Hematopoietic multipotent progenitor cell treated with erythropoietin and hydrocortisone succinate and interleukin-3 and kit ligand, for 4 days (in vitro differentiated cells): ENCODE results near the gene MLF2.
"Not testable (repeated sequence)": the region's sequence is repeated elsewhere in the genome, so short reads cannot be mapped to it uniquely, and the experiment has no call there.

Experiments
- DNase-seq: peaks from one replicate; pipeline ENCODE4 v3.0.0-alpha.2; 2015

MLF2 gene

GRCh38 chr12:6764011-6764828, 11.3 kb upstream of the MLF2 start:
- peak; percentile 95 for DNase-seq

GRCh38 chr12:6763380-6763779, 10.4 kb upstream of the MLF2 start:
- DNase-seq: no peak

GRCh38 chr12:6759741-6760140, 6.8 kb upstream of the MLF2 start:
- no peak for DNase-seq

DNA sequence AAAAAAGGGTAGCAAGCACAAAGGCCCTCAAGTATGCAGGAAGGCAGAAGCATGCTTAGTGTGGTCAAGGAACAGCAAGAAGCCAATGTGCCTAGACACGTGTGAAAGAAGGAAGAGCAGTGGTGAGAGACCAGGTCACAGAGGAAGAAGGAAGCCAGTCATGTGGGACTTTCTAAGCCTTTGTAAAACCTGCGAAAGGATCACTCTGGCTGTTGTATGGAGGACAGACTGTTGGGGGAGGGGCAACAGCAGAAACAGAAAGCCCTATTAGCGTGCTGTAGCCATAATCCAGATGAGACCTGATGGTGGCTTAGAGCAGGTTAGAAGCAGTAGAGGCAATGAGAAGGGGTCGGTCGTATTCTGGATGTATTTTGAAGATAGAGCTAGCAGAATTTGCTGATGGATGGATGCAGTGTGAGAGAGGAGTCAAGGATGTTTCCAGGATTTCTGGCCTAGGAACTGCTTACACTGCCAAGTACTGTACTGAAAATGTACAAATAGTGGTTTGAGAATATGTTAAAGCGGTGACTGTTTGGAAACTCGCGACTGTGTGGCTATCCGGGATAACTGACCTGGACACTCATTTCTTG, 5.7 kb upstream of the MLF2 start:
- DNase-seq: no peak

- DNase-seq: no peak
Measured at GRCh38 chr12:6757028-6757690, 4.2 kb upstream of the MLF2 start.

DNA sequence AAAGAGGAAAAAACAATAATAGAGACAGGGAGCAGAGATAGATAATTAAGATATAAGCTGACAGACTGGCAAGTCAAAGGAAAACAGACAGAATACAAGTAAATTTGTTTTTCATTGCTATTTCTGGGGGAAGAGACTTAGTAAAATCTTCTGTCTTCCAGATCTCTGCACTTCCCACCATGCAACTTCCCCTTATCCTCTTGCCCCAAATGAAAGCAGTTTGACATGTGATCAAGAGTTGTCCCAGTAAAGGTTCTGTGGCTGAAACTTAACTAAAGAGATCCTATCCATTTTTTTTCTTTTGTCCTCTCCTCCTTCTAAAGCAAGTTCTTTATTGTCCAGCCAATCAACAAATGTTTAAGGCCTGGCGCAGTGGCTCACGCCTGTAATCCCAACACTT, 1.5 kb upstream of the MLF2 start:
- DNase-seq: no peak

GRCh38 chr12:6753772-6754356, 923 bp upstream of the MLF2 start:
- DNase-seq: no peak

- DNase-seq: peak; percentile 68
Measured at GRCh38 chr12:6752167-6752920, 597 bp downstream of the MLF2 start.

DNA sequence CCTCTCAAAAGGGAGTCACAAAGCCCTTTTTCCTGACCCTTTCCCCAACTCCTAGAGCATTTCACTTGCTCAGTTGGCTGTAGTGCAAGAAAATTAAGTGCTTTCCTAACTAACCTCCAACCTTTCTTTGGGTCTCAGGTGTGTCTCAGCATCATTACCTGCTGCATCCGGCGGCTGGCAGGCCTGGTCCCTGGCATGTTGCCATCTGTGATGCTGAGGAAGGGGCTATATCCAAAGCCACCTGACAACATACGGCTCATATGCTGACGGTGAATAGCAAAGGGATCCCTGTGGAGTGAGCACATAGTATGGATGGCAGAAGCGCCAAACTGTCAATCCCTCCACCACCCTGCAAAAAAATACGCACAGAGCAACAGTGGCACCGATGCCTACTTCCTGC, 1.2 kb downstream of the MLF2 start:
- no peak for DNase-seq

DNA sequence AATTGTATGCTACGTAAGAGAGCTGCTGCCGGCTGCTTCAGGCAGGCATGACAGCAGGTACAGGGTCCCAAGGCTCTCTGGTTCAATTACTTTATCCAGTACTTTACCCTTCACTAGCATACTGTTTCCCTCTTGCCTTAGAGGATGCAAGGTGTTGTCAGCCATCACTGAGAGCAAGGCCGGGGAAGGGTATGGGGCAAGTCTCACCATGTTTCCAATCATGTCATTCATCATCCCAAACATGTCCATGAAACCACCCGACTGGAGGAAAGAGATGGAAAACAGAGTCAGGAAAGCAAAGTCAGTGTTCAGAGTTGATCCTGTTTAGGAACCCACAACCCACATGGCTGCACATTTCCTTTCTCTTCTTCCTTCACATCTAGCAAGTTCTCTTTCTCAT, 2.4 kb downstream of the MLF2 start:
- no peak for DNase-seq

- DNase-seq: no peak
Measured at GRCh38 chr12:6748761-6749160, 4.2 kb downstream of the MLF2 start.

DNA sequence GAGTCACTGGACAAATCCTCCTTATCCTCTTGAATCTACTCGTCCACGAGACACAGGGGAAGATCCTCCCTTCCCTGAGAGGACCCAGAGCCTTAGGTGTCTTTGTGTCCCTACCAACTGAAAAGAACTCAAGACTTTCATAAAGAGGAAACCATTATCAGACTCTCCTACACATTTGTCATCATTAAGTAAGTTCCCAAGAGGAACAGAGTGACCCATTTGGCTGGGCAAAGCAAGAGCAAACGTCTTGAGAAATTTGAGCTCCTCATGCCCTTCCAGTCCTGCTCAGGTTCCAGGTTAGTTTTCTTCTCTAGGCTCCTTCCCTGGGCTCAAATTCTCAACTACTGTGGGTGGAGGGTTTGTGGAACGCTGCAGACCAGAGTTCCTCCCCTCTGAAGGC, 5.7 kb downstream of the MLF2 start:
- no peak for DNase-seq

- peak; percentile 85 for DNase-seq
Measured at GRCh38 chr12:6745741-6746525, 7.0 kb downstream of the MLF2 start.

DNA sequence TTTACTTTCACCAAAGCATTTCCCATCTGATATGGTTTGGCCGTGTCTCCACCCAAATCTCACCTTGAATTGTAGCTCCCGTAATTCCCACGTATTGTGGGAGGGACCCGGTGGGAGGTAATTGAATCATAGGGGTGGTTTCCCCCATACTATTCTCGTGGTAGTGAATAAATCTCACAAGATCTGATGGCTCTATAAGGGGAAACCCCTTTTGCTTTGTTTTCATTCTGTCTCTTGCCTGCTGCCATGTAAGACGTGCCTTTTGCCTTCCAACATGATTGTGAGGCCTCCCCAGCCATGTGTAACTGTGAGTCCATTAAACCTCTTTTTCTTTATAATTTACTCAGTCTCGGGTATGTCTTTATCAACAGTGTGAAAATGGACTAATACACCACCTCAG, 9.6 kb downstream of the MLF2 start:
- DNase-seq: not testable (repeated sequence)

DNA sequence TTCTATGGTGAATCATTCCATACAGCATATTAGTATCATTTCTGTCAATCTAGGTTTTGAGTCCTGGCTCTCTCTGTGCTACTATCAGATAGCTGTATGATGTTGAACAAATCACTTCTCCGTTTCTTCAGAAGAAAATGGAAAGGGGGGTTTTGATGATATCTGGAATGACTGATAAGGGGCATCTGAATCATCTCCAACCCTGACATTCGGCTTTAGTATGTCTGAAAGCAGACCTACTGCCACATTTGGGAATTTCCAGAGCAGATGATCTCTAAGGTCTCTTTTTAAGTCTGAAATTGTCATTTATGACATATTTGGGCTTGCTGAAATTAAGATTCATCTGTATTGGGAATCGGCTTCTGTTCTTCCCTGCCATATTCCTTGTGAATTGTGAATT, 10.1 kb downstream of the MLF2 start:
- DNase-seq: no peak

DNA sequence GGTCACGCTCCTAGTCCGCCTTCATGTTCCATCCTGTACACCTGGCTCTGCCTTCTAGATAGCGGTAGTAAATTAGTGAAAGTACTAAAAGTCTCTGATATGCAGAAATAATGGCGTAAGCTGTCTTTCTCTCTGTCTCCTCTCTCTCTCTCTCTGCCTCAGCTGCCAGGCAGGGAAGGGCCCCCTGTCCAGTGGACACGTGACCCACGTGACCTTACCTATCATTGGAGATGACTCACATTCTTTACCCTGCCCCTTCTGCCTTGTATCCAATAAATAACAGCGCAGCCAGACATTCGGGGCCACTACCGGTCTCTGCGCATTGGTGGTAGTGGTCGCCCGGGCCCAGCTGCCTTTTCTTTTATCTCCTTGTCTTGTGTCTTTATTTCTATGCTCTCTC, 10.9 kb downstream of the MLF2 start:
- DNase-seq: not testable (repeated sequence)

DNA sequence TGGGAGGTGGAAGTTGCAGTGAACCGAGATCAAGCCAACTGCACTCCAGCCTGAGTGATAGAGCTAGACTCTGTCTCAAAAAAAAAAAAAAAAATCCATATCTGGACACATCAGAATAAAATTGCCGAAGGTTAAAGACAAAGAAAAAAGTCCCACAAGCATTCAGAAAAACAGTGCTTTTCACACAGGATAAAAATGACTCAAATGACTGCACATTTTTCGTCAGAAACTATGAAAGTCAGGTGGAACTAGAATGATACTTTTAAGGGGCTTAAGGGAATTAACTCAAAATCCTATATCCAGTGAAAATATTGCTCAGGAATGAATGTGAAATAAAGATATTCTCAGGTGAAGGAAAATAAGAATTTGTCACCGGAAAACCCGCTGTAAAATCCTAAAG, 16.2 kb downstream of the MLF2 start:
- DNase-seq: no peak

DNA sequence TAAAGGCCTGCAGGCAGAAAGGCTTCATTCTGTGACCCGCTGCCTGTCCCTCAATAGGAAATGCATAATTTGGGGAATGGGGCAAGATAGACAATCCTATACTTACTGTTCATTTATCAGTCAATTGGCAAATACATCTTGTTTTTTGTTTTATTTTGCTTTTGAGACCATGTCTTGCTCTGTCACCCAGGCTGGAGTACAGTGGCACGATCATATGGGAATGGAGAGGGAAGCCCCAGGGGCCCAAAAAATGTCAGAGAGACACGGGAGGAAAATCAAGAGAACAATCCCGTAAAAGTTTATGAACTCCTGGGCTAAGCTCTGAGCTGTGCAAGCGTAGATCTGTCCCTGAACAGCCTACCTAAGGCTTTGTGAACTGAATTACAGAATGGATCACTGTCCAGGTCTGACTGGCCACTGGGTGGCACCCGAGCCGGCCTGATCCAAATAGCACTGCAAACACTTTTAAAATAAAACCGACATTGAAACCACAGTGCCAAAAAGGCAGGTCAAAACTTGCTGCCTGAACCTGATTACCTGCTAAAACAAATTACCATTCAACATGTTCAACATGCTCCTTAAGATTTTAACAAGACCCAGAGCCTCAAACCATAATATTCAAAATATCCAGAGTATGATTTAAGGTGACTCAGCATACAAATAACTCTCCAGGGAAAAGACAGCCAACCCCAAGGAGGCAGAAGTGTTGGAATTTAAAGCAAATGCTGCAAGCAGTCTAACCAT, 17.3 kb downstream of the MLF2 start:
- DNase-seq: peak; percentile 80

DNA sequence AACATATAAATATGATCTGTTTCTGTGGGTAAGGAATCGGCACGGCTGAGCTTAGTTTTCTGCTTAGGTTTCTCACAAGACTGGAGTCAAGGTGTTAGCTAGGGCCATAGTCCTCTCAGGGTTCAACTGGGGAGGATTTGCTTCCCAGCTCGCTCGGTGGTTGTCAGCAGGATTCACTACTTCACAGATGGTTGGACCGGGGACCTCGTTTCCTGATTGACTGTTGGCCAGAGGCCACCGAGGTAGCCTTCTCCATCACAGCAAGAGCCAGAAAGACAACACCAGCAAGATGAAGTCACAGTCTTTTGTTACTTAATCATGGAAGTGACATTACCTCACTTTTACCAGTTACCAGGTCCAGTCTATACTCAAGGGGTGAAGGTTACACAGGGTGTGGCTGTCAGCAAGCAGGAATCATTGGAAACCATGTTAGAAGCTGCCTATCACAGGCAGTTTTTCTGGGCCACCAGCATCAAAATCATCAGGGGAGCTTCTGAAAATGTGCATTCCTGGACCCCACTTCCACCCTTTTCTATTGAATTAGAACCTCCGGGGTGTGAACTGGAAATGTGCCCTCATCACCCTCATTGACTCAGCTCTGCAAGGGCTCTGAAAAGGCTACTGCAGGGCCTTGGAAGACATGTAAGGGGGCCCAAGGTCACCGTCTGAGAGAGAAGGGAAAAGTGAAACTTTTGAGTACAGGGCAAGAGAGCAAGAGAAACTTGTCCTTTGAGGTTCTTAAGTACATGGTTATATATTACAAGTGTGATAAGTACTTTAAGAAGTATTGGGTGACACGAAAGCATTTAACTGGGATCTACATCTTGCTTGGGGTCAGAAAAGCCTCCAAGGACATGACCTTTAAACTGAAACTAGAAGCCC, 18.2 kb downstream of the MLF2 start:
- DNase-seq: no peak

DNA sequence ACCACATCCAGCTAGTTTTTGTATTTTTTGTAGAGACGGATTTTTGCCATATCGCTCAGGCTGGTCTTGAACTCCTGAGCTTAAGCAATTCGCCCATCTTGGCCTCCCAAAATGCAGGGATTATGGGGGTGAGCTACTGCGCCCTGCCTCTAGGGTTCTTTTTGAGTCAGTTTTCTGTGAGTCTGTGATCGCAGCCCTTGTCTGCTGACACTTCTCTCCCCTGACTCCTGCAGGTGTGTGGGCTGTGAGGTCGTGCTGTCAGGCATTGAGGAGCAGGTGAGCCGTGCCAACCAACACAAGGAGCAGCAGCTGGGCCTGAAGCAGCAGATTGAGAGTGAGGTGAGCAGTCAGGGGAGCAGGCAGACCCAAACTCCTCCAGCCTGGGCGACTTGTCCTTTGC, 22.8 kb downstream of the MLF2 start:
- DNase-seq: no peak
